ENCODE results near the gene MARS1. TPM values are rescaled to one million over a fixed set of nuclear protein-coding genes. Genes with fewer than 3 reads are reported as not detected.
"Not testable (repeated sequence)": the region's sequence is repeated elsewhere in the genome, so short reads cannot be mapped to it uniquely, and the experiment has no call there.

MARS1 gene
- total RNA-seq, 1 donor from 2014 or later, result 71.1 TPM

GRCh38 chr12:57547288-57548012 is 59.6 kb downstream of the MARS1 start:
- DNase-seq (ENCODE audit: low spot score), result no peak
- no peak for ATAC-seq

DNA sequence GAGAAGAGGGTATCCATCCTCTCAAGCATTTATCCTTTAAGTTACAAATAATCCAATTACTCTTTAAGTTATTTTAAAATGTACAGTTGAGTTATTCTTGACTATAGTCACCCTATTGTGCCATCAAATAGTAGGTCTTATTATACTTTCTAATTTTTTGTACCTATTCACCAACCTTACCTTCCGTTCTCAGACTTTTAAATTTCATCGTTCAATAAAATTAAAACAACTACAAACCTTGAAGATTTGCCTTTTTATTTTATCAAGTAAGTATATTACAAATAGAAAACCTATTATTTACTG is 60.1 kb downstream of the MARS1 start:
- ATAC-seq, result no peak
- no peak for DNase-seq (ENCODE audit: low spot score)

GRCh38 chr12:57548488-57548887 is 60.6 kb downstream of the MARS1 start:
- DNase-seq (ENCODE audit: low spot score) (no peak), ATAC-seq (no peak)

GRCh38 chr12:57549203-57549908 is 61.5 kb downstream of the MARS1 start:
- ATAC-seq, result no peak
- DNase-seq (ENCODE audit: low spot score), result no peak

DNA sequence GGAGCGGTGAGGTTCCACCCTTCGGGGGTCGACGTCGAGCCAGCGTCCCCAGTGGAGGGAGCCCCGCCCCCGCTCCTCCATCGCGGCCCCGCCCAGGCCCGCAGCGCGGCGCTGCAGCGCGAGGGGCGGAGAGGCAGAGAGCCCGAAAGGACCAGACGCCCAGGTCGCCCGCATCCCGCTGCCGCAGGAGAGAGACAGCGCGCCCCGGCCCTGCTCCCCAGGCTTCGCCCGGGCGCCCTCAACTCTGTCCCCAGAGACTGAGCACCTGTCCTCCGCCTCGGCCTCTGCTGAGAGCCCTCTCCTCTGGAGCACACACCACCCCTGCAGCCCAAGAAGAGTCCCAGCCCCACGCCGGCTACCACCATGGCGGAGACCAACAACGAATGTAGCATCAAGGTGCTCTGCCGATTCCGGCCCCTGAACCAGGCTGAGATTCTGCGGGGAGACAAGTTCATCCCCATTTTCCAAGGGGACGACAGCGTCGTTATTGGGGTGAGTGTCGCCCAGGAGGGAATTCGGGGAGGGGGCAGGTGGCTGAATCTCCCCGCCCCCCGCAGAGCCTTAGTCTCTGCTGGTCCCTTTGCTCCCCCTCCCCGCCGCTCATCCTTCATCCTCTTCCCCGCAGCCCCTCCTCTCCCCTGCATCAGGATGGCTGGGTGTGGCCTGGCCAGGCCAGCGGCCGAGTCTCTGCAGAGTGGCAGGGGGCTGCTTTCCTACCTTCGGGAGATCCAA is 62.2 kb downstream of the MARS1 start, which contains the start of gene KIF5A:
Gene KIF5A (plus strand): TSS at position 136 of the 732 bp plus-strand sequence. CDS start 228 bp downstream, at position 364.
- ATAC-seq, result no peak
- no peak for DNase-seq (ENCODE audit: low spot score)

DNA sequence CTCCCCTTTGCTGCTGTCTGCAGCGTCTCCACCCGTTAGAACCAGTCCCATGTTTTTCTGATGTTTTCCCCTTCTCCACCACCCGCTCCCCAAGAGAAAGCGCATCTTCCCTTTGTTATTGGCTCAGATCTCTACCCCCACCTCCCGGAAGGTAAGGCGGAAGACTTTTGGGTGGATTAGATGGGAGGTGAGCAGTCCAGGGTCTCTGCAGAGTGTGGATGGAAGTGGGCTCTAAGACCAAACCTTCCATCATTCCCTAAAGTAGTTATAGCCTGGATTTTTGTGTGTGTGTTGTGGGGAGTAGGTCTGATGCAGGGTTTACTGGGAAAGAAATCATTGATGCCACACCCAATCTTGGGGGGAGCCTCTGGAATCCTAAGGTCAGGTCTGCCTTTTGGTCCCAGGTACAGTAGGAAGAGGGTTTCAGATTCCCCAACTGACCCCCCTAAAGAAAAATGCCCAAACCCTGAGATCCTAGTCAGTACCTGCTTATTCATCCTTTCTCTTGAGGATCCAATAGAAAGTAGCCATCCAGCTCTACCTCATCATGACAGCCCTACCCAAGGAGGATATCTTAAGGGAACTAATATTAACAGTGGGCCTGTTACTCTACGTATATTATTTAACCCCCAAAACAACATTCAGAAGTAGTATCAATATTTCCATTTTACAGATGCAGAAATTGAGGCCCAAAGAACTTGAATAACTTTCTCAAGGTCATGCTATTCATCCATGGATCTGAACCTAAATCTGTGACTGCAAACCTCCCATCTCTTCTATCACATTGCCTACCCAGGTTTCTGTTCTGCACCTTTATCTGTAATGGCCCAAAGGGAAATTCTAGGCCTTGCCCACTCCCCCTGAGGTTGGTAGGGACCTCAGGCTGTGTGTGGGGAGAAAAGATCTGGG is 63.0 kb downstream of the MARS1 start:
- ATAC-seq, result no peak
- DNase-seq (ENCODE audit: low spot score), result no peak

GRCh38 chr12:57551637-57552305 is 63.9 kb downstream of the MARS1 start:
- DNase-seq (ENCODE audit: low spot score), result no peak
- no peak for ATAC-seq

DNA sequence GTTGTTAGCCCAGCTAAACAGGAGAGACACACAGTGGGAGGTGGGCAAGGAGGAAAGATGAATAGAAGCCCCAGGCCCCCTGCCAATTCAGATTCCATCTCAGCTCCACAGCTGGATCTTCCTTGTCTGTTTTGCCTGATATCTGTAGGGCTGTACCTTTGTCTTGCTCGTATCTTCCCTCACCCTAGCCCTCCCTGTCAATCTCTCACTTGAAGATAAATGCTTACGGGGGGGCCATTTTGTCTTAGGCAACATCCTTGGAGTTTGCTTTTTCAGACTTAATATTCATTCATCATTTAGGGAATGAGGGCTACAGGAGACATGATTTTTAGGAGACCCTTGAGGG is 64.4 kb downstream of the MARS1 start:
- DNase-seq (ENCODE audit: low spot score) (no peak), ATAC-seq (no peak)

GRCh38 chr12:57552835-57553313 is 65.0 kb downstream of the MARS1 start:
- ATAC-seq, result no peak
- no peak for DNase-seq (ENCODE audit: low spot score)

DNA sequence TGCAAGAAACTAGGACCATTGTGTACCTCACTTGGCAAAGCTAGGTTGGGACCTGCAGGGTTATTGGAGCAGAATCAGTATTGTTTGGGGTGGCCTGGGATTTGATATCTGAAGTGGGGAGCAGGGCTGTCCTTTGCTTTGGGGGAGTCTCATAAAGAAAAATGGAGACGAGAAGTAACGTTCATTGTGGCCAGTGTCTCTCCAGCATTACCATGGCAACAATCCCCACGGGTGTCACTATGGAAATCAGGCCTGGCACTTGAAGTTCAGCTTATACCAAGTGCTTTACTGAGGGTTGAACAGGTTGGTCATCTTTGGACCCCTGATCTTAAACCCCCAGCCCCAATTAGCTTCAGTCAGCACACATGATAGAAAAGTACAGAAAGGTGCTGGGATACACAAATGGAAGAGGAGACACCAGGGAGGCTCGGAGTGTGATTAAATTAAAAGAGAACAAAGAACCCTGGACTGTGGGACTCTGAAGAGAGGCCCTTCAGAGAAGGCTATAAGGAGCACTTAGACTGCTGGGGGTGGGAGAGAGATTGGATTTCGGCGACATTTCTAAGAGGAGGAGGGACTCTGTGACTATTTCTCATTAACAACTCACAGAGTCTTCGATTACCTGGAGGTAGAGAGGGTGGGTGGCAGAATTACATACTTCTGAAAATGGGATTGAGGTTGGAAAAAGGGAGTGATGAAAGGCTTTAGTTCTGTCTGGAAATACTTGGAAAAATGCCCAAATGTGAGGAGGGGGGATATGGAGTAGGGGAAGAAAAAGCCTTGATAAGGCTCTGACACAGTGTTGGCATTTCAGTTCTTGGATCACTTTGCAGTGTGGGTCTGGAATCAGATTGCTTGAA is 65.7 kb downstream of the MARS1 start:
- no peak for ATAC-seq

GRCh38 chr12:57554453-57554852 is 66.6 kb downstream of the MARS1 start:
- ATAC-seq (no peak), DNase-seq (ENCODE audit: low spot score) (no peak)

More for the DNA sequence above, 65.7 kb downstream of the MARS1 start:
- DNase-seq (ENCODE audit: low spot score), result no peak

GRCh38 chr12:57554897-57555296 is 67.0 kb downstream of the MARS1 start:
- DNase-seq (ENCODE audit: low spot score) (no peak), ATAC-seq (no peak)

- ATAC-seq, result no peak
- no peak for DNase-seq (ENCODE audit: low spot score)
These were observed 71.0 kb downstream of the MARS1 start for GRCh38 chr12:57558864-57559263.

DNA sequence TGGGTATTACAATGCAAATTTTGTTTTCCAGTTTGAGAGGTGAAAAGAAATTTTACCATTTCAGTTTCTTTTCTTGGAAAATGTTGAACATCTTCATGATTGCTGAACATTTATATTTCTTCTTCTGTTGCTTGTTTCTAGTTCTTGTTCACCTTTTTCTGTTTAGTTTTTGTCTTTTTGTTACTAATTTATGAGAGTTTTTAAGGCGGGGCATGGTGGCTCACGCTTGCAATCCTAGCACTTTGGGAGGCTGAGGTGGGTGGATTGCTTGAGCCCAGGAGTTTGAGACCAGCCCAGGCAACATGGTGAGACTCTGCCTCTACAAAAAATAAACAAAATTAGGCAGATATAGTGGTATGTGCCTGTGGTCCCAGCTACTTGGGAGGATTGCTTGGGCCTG is 72.6 kb downstream of the MARS1 start:
- ATAC-seq (no peak), DNase-seq (ENCODE audit: low spot score) (no peak)

DNA sequence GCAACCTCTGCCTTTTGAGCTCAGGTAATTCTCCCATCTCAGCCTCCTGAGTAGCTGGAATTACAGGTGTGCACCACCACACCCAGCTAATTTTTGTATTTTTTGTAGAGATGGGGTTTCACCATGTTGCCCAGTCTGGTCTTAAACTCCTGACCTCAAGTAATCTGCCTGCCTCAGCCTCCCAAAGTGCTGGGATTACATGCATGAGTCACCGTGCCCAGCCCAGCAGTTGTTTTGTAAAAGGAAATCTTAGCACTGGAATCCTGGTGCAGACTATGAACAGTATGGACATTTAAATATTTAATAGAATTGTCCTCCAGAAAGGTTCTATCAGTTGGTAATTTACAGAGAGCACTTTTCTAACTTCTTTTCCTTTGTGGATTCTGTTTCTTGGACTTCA is 73.2 kb downstream of the MARS1 start:
- ATAC-seq; DNase-seq (ENCODE audit: low spot score): not testable (repeated sequence)

- ATAC-seq (no peak), DNase-seq (ENCODE audit: low spot score) (no peak)
These were observed 75.5 kb downstream of the MARS1 start for GRCh38 chr12:57563358-57563757.

GRCh38 chr12:57564178-57564740 is 76.4 kb downstream of the MARS1 start:
- DNase-seq (ENCODE audit: low spot score), result no peak

More at GRCh38 chr12:57564178-57564740, 76.4 kb downstream of the MARS1 start:
- no peak for ATAC-seq
